ENCODE data around the gene AGBL1. TPM values are rescaled to one million over a fixed set of nuclear protein-coding genes. Genes with fewer than 3 reads are reported as not detected.

The AGBL1 gene
- total and polyA plus RNA-seq, 4 donors, result not detected

DNA sequence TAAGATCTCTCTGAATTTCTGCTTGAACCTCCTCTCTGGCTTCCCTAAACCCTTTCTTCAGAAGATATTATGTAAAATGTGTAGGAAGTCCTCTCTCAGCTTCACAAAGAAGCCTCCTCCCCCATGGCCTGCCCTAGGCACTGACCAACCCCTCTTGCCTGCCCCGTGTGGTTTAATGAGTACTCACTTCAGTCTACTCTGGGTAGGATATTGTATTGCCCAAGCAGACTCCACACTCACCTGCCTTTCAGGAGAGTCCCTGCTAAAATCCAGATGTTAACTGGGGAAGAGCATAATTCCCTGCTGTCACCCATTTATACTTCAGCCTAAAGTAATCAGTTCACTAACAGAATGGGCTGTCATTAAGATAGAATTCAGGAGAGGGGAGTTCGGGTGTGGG is 2.6 kb upstream of the AGBL1 start:
- H3K27ac ChIP-seq (ENCODE audit: low read depth in 1 of 2, low read length in 2 of 2), result no peak overlapping the region
- no peak overlapping the region for H3K4me3 ChIP-seq (ENCODE audit: low read depth in 1 of 3, low read length in 3 of 3)
- no peaks in the 10 kb centered on the region for H3K36me3 ChIP-seq (ENCODE audit: control insufficient read depth in 4 of 4, insufficient read depth in 3 of 4, low read depth in 1 of 4, low read length in 3 of 4)
- no peaks in the 10 kb centered on the region for H3K9me3 ChIP-seq (ENCODE audit: control insufficient read depth in 4 of 4, low read length in 3 of 4)
- no peak overlapping the region for H3K9ac ChIP-seq (ENCODE audit: low read depth in 1 of 2, low read length in 2 of 2)
- no peaks in the 10 kb centered on the region for H3K27me3 ChIP-seq (ENCODE audit: control insufficient read depth in 4 of 4, insufficient read depth in 4 of 4, low read length in 3 of 4)
- DNase-seq (ENCODE audit: low spot score), result no peak
- TF ChIP-seq, protein P1, sequence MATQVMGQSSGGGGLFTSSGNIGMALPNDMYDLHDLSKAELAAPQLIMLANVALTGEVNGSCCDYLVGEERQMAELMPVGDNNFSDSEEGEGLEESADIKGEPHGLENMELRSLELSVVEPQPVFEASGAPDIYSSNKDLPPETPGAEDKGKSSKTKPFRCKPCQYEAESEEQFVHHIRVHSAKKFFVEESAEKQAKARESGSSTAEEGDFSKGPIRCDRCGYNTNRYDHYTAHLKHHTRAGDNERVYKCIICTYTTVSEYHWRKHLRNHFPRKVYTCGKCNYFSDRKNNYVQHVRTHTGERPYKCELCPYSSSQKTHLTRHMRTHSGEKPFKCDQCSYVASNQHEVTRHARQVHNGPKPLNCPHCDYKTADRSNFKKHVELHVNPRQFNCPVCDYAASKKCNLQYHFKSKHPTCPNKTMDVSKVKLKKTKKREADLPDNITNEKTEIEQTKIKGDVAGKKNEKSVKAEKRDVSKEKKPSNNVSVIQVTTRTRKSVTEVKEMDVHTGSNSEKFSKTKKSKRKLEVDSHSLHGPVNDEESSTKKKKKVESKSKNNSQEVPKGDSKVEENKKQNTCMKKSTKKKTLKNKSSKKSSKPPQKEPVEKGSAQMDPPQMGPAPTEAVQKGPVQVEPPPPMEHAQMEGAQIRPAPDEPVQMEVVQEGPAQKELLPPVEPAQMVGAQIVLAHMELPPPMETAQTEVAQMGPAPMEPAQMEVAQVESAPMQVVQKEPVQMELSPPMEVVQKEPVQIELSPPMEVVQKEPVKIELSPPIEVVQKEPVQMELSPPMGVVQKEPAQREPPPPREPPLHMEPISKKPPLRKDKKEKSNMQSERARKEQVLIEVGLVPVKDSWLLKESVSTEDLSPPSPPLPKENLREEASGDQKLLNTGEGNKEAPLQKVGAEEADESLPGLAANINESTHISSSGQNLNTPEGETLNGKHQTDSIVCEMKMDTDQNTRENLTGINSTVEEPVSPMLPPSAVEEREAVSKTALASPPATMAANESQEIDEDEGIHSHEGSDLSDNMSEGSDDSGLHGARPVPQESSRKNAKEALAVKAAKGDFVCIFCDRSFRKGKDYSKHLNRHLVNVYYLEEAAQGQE (IDR thresholded peaks at IDR 0.05), result no peak
- TF ChIP-seq HNF4A (conservative IDR thresholded peaks at IDR 0.05) (no peak), TAF1 (conservative IDR thresholded peaks at IDR 0.05) (no peak), HNF4G (IDR thresholded peaks at IDR 0.05) (no peak), JUND (IDR thresholded peaks at IDR 0.05) (no peak)
- no peaks in the 10 kb centered on the region for H3K4me1 ChIP-seq (ENCODE audit: control insufficient read depth in 4 of 4, insufficient read depth in 4 of 4, low read length in 3 of 4)
- 50% methylated on average over 2 of the region's 2 CpGs for WGBS

DNA sequence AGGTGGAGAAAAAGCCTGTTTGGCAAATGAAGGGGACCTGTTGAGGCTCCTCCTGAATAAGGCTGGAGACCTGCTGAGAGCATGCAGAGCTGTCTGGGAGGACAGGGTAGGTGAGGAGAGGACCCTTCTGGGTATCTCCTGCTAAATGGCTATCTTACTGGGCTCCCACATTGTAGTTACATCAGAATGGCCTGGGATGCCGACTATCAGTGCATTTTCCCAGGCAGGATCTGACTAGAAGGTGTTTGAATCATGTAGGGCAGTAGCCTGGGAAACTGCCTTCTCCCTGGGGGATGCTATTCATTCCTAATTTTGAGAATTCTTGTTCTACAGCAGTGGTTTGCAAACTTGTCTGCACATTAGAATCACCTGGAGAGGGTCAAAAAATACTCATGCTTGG is 631 bp downstream of the AGBL1 start:
- H3K9ac ChIP-seq (ENCODE audit: low read depth in 1 of 2, low read length in 2 of 2), result no peak overlapping the region
- H3K9me3 ChIP-seq (ENCODE audit: control insufficient read depth in 4 of 4, low read length in 3 of 4), result no peaks in the 10 kb centered on the region
- 64% methylated on average over 1 of the region's 1 CpG for WGBS
- no peaks in the 10 kb centered on the region for H3K4me1 ChIP-seq (ENCODE audit: control insufficient read depth in 4 of 4, insufficient read depth in 4 of 4, low read length in 3 of 4)
- H3K4me3 ChIP-seq (ENCODE audit: low read depth in 1 of 3, low read length in 3 of 3), result no peak overlapping the region
- H3K27ac ChIP-seq (ENCODE audit: low read depth in 1 of 2, low read length in 2 of 2), result no peak overlapping the region
- H3K36me3 ChIP-seq (ENCODE audit: control insufficient read depth in 4 of 4, insufficient read depth in 3 of 4, low read depth in 1 of 4, low read length in 3 of 4), result no peaks in the 10 kb centered on the region
- H3K27me3 ChIP-seq (ENCODE audit: control insufficient read depth in 4 of 4, insufficient read depth in 4 of 4, low read length in 3 of 4), result peaks cover 0 to 3% (median 0%) of the 10 kb centered on the region in 4 donors
- DNase-seq (ENCODE audit: low spot score), result no peak
- TF ChIP-seq TAF1 (conservative IDR thresholded peaks at IDR 0.05) (no peak), SP1 (IDR thresholded peaks at IDR 0.05) (no peak), FOXA2 (IDR thresholded peaks at IDR 0.05) (no peak), HNF4G (IDR thresholded peaks at IDR 0.05) (no peak), FOXA1 (IDR thresholded peaks at IDR 0.05) (no peak), GABPA (IDR thresholded peaks at IDR 0.05 in 1 of 2, conservative IDR thresholded peaks at IDR 0.05 in 1 of 2) (no peak), RXRA (IDR thresholded peaks at IDR 0.05) (no peak), YY1 (IDR thresholded peaks at IDR 0.05) (no peak), EGR1 (IDR thresholded peaks at IDR 0.05; ENCODE audit: low read depth in 2 of 2) (no peak), JUND (IDR thresholded peaks at IDR 0.05) (no peak)
- TF ChIP-seq, protein P1 (IDR thresholded peaks at IDR 0.05), result no peak
- TF ChIP-seq, protein P2, sequence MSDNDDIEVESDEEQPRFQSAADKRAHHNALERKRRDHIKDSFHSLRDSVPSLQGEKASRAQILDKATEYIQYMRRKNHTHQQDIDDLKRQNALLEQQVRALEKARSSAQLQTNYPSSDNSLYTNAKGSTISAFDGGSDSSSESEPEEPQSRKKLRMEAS (IDR thresholded peaks at IDR 0.05), result no peak
